GM19043 (cell line): Measurements from ENCODE around the gene PCTP.

Experiments used
- ATAC-seq: cut with Tn5 transposase; IDR thresholded peaks from one replicate; pipeline ENCODE4 v1.9.1; 2021; ENCODE audit warnings: low read depth; ENCODE audit not compliant: unreplicated experiment

The PCTP gene

GRCh38 chr17:55750750-55751657, at the start of gene PCTP:
PCTP (plus strand) TSS chr17:55751051; CDS start chr17:55751104, 53 bp downstream.
- ATAC-seq: peak; percentile 98

- ATAC-seq: no peak
These were observed 48.7 kb upstream of the PCTP start for GRCh38 chr17:55702150-55702549.

GRCh38 chr17:55704401-55704800, 46.5 kb upstream of the PCTP start:
- no peak for ATAC-seq

GRCh38 chr17:55705847-55706246, 45.0 kb upstream of the PCTP start:
- ATAC-seq: peak; percentile 54

- no peak for ATAC-seq
These were observed 43.8 kb upstream of the PCTP start for GRCh38 chr17:55706808-55707773.

GRCh38 chr17:55708175-55708974, 42.5 kb upstream of the PCTP start:
- no peak for ATAC-seq

- no peak for ATAC-seq
These were observed 41.4 kb upstream of the PCTP start for GRCh38 chr17:55709440-55709839.

- no peak for ATAC-seq
These were observed 40.9 kb upstream of the PCTP start for GRCh38 chr17:55709984-55710383.

- ATAC-seq: no peak
These were observed 40.4 kb upstream of the PCTP start for GRCh38 chr17:55710410-55710809.

GRCh38 chr17:55710829-55711496, 39.9 kb upstream of the PCTP start:
- no peak for ATAC-seq

- no peak for ATAC-seq
These were observed 33.4 kb upstream of the PCTP start for GRCh38 chr17:55717432-55717831.

- ATAC-seq: no peak
These were observed 32.7 kb upstream of the PCTP start for GRCh38 chr17:55717898-55718735.

- no peak for ATAC-seq
These were observed 29.7 kb upstream of the PCTP start for GRCh38 chr17:55720919-55721836.

GRCh38 chr17:55722016-55722736, 28.7 kb upstream of the PCTP start:
- ATAC-seq: no peak

GRCh38 chr17:55722742-55723487, 27.9 kb upstream of the PCTP start, which contains the start of gene TMEM100:
TMEM100 (minus strand) TSS chr17:55722864; CDS start chr17:55721070, 1,794 bp downstream.
- no peak for ATAC-seq

GRCh38 chr17:55723488-55723848, 27.4 kb upstream of the PCTP start:
- ATAC-seq: no peak

- no peak for ATAC-seq
These were observed 24.4 kb upstream of the PCTP start for GRCh38 chr17:55726440-55726839.
